MV-4-11 (cell line): Measurements from ENCODE around the gene TAF6.

ENCODE experiments used
- DNase-seq: peaks from one replicate; lab custom pipeline; 2025; lab: John Stamatoyannopoulos, UW

The TAF6 gene

DNA sequence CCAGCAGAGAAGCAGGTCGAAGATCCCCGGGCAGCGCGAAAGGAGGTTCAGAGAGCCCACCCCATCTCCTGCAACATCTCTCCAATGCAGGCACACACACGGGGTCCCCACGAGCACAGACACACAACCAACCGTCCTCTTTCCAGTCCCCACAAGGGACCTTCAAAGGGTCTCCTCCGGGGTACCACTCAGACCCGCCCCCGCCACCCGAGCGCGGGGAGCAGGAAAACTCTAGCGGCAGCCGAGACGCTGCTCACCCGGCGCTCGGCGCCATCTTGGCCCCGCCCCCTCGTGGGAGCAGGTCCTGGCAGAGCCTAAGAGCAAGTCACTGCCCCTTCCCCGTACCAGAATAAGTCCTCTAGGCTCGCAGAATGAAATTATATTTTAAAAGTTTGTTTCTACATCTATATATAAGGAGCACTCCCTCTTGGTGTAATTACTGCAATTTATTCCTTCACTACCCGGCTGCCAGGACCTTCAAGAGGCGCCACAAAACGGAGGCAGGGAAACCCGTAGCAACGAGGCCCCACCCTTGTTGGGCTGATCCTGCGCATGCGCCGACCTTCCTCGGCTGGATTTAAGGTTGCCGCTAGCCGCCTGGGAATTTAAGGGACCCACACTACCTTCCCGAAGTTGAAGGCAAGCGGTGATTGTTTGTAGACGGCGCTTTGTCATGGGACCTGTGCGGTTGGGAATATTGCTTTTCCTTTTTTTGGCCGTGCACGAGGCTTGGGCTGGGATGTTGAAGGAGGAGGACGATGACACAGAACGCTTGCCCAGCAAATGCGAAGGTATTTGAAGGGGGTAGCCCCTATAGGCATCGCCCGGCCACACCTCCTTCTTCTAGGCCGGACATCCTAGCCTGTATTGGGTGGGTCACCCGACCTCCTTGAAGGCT lies at the start of gene TAF6, which contains the start of gene CNPY4:
TAF6 (minus strand) TSS at position 287 of the 898 bp plus-strand sequence. CDS start 5,149 bp downstream, outside the sequence.
CNPY4 (plus strand) TSS at position 563 of the 898 bp plus-strand sequence; CDS start at position 674, 111 bp downstream.
- peak; percentile 93 for DNase-seq

GRCh38 chr7:100167912-100168323 lies 48.8 kb upstream of the TAF6 start:
- DNase-seq: no peak

- DNase-seq: no peak
Observed at GRCh38 chr7:100166970-100167911, 48.1 kb upstream of the TAF6 start.

DNA sequence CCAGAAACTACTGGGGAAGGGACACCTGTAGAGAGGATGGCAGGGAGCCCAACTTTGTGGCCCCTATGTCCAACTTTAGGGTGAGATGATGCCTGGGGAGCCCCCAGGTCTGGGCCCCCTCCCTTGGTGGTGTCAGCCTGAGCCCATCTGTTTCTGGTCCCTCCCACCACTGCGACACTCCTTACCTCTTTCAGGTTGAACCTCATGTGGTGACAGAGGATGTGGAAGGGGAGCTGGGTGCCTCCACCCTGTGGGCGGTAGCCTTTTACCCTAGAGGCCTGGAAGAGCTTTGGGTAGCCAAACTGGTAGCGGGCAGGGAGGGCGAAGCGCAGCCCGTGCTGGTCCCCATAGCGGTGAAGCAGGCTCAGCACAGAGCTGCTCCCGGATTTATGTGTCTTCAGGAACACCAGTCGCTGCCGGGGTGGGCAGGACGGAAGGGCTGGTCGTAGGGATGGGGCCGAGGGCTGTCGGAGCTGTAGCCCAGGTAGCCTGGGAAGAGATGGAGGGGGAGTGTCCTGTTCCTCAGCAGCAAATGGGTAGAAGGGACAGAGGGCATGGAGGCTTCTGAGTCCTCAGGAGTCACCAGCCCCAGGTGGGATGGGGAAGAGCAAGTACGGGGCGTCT lies 47.3 kb upstream of the TAF6 start:
- no peak for DNase-seq

DNA sequence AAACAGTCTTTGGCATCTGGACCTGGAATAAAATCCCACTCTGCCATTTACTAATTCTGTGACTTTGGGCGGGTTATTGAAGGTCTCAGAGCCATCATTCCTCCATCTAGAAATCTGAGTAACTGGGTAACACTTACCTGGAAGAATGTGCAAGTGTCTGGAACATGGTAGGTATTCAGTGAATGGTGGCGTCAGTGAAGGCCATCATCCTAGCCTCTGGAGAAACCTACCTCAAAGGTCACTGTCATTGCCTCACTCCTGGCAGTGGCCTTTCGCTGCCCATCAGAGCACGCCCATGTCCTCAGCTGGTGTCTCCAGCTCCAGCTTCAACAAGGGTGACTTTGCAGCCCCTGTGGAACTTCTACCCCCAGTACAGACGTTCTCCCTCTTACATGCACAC lies 44.7 kb upstream of the TAF6 start:
- no peak for DNase-seq

DNA sequence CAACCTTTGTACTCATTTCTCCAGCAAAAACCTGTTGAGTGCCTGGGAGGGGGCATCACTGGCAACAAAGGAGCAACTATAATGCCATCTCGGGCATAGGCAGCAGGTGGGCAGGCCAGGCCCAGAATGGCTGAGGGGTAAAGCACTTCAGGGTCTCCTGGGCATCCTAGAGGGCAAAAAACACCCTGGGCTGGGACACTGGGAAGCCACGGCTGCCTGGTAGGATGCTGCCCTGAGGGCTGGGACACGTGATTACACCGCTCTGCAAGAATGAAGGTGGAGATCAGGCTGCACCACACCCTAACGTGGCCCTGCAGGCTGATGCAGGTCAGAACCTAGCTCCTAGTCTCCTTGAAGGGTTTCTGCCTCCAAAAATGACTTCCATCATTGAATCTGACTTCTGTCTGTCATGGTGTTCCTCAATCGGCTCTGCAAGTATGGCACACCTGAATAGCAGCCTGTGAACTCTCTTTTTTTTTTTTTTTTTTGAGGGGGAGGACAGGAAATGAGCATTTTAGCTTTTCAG lies 43.9 kb upstream of the TAF6 start:
- DNase-seq: no peak

DNA sequence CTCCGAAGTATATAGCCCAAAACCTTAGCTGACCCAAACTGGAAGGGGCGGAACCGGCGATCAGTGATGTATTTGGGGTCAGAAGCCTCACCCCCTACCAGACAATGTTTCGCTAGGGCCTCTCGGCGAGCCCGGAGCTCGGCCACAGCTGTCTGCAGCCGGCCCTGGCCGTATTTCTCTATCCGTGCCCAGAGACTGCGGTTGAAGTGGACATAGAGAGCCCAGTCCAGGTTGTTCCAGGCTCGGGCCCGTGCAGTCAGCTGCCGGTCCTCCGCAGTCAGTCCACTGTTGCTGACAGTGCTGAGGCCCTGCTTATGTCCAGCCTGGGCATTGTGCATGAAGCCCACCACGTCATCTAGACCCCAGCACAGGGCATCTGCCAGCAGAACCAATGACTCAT lies 40.9 kb upstream of the TAF6 start:
- DNase-seq: no peak

DNA sequence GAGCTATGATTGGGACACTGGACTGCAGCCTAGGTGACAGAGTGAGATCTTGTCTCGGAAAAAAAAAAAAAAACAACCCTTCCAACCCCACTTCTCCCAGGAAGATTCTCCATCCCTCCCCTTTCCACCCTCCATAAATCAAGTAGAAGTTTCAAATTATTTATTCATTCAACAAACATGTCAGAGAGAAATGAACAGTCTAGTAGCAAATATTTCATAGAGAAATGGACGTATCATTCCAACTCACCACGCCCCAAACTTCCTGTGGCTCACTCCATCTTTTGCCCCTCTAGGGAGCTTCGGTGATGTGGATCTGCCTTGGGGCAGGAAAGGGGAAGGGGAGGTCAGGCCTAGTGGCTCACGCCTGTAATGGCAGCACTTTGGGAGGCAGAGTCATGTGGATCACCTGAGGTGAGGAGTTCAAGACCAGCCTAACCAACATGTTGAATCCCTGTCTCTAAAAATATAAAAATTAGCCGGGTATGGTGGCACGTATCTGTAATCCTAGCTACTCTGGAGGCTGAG lies 40.0 kb upstream of the TAF6 start:
- DNase-seq: no peak

DNA sequence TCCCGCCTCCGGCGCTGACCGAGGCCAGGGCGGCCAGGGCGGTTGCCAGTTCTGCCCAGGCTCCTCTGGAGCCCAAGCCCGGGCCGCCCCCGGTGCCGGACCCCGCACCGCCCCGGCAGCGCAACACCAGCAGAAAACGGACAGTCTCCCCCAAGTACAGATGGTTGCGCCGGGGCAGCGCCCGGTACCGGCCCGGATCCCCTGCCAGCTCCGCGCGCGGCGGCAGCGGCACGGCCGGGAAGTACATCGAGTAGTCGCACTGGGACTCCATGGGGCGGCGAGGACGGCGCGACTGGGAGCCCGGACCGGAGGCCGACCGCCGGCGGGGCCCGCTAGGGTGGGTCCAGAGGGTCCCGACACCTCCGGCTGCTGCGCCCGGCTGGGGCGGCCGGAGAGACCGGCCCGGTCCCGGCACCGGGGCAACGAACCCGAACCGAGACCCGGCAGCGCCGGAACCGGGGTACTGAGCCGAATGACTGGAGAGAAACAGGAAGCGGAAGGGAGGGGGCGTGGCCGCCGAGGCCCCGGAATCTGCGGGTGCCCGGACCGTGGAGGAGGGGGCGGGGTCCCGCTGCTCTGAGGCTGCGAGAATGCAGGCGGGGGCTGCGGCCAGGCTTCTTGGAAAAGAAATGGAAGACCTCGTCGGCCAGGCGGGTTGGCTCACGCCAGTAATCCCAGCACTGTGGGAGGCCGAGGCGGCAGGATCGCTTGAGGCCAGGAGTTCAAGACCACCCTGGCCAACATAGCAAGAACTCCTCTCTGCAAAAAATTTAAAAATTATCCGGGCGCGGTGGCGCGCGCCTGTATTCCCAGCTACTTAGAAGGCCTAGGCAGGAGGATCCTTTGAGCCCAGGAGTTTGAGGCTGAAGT lies 39.3 kb upstream of the TAF6 start, which contains the start of gene TRAPPC14:
TRAPPC14 (minus strand) TSS at position 495 of the 870 bp plus-strand sequence; CDS start at position 271, 224 bp downstream.
- DNase-seq: peak; percentile 77

DNA sequence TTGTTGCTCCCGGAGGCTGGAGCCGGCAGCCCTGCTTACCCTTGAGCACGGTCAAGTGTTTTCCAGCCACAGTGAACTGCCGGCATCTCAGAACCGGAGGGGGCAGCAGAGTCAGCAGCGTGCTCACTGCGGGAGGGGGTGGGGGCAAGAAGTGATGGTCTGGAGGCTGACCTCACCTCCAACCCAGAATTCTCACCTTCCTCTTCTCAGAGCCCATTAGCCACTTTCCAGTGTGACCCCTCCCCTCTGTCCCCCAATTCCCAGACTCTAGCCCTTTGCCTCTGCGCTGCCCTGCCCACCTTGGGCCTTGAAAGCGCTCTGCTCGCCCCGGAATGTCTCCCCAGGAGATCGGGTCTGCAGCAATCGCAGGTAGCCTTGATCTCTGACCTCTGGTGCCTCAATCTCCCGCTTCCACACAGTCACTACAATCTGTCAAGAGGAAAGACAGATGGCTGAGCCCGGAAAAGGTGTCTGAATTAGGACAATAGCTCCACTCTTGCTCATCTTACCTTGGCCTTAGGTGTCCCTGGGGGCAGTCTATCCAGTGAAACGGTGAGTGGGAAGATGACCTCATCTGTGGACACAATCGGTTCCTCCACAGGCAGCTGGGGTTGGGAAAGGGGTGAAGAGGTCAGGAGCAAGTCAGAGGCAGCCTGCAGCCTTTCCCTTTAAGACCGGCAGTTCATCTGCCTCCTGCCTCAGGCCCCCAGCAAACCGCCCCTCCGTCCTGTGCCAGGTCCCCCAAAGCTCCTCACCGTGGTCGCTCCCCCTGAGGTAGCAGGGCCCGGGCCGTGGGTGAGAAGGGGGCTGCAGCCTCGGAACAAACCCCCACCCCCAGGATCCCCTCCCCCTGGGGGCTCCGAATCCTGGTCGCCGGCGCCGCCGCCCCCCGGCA lies 38.4 kb upstream of the TAF6 start:
- DNase-seq: peak; percentile 45

- DNase-seq: no peak
Observed at GRCh38 chr7:100157069-100157333, 37.8 kb upstream of the TAF6 start.

GRCh38 chr7:100156331-100157068 lies 37.3 kb upstream of the TAF6 start:
- DNase-seq: peak; percentile 10

DNA sequence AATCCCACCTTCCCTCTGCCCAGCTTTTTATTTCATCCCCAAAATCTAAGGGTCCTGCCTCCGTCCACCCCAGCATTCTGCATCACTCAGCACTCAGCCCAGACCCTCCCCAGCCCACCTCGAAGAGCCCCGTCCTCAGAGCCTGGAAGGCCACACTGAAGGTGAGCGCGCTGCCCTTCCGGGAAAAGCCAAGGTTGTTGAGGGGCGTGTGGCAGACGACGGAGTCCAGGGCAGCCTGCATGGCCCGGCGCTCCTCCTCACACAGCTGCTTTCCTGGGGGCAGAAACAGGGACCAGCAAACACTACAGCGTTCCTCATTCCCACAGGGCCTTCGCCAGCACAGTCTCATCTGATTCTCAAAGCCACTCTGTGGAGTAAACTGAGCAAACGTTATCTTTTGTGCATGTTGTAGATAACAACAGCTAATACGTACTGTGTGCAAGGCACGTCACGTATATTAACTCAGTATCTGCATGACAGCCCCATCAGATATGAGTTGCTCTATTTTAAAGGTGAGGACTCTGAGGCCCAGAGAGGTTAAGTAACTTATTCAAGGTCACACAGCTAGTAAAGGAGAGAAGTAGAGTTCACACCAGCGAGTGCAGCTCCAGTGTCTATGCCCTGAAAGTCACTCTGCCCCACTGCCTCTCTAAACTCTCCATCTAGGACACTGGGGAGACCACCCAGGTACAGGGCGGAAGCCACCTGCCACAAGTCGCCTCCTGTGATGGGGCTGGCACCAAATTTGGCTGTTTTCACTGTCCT lies 36.6 kb upstream of the TAF6 start:
- no peak for DNase-seq

- no peak for DNase-seq
Observed at GRCh38 chr7:100154651-100155491, 35.7 kb upstream of the TAF6 start.

DNA sequence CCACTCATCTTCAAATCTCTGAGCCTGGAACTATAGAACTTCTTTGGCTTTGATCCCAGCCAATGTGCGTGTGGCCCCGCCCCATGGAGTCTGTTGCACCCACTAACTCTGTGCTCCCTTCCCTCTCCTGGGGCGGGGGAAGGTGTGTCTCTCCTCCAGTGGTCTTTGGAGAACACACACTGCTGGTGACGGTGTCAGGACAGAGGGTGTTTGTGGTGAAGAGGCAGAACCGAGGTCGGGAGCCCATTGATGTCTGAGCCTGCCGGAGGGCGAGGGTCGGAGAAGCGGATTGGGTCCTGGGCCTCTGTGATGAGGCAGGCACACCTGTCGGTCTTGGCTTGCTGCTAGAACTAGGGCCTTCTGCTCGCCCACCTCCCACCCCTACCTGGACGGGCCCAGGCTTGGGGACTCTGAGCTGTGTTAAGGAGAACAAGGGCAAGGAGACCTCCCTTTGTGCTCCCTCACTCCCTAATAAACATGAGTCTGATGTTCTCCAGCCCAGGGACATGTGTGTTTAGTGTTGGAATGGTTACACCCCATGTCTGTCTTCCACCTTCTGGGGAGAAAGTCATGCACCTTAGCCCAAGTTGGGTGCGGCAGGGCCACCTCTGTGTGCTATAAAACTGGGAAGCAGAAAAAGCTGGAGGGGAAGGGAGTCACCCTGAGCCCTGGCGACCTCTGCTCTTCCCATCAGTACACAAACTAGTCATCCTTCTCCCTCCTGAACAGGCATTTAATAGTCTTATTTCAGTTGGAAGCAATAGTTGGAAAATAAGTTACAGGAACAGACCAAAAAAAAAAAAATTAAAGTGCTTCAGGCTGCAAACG lies 34.8 kb upstream of the TAF6 start:
- DNase-seq: no peak

DNA sequence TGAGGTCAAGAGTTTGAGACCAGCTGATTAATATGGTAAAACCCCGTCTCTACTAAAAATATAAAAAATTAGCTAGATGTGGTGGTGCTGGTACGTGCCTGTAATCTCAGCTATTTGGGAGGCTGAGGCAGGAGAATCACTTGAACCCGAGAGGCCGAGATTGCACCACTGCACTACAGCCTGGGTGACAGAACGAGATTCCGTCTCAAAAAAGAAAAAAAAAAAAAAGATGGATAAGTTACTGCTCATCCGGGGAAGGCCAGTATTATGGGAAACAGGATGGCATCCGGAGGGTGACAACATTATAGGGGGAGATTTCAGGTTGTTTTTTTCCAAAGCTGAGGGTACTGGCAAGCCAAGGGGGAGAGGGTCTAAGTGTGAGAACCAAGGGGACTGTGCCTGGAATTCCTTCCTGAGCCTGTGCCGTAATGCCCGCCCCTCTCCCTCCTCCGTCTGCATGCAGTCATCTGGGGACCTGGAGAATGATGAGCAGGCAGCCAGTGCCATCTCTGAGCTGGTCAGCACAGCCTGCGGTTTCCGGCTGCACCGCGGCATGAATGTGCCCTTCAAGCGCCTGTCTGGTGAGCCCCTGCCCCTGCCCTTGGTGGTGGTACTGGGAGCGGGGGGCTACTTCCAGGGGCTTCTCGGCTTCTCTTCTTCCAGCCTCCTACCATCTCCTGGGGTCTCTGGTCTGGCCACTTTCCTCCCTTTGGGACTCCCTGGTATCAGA lies 33.9 kb upstream of the TAF6 start:
- no peak for DNase-seq
